ENCODE results near the gene NPY.

DNA sequence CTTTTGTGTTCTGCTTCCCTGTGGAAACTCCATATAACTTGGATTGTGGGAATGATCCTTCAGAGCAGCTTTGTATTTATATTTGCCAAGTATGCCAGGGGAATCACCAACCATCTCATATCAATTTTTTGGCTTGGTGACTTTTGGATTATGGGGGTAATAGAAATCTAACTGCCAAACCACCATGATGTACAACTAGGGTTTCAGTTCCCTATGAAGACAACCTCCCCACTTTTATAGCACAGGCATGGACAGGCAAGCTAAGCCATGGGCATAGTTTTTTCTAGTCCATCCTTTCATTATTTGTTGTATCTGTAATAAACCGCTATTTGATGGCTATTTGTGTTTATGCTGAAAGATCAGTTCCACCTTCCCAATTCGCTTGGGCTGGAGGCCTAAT, 17.7 kb downstream of the NPY start:
- TF ChIP-seq, protein P1, sequence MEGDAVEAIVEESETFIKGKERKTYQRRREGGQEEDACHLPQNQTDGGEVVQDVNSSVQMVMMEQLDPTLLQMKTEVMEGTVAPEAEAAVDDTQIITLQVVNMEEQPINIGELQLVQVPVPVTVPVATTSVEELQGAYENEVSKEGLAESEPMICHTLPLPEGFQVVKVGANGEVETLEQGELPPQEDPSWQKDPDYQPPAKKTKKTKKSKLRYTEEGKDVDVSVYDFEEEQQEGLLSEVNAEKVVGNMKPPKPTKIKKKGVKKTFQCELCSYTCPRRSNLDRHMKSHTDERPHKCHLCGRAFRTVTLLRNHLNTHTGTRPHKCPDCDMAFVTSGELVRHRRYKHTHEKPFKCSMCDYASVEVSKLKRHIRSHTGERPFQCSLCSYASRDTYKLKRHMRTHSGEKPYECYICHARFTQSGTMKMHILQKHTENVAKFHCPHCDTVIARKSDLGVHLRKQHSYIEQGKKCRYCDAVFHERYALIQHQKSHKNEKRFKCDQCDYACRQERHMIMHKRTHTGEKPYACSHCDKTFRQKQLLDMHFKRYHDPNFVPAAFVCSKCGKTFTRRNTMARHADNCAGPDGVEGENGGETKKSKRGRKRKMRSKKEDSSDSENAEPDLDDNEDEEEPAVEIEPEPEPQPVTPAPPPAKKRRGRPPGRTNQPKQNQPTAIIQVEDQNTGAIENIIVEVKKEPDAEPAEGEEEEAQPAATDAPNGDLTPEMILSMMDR (IDR thresholded peaks at IDR 0.05; ENCODE audit: low read depth, low read length): no peak
- no peak for TF ChIP-seq POLR2A (IDR thresholded peaks at IDR 0.05; ENCODE audit: extremely low read depth, insufficient read length)
- no peak for TF ChIP-seq MYC (IDR thresholded peaks at IDR 0.05; ENCODE audit: low read depth, low read length)
- TF ChIP-seq, protein P2, sequence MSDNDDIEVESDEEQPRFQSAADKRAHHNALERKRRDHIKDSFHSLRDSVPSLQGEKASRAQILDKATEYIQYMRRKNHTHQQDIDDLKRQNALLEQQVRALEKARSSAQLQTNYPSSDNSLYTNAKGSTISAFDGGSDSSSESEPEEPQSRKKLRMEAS (IDR thresholded peaks at IDR 0.05; ENCODE audit: low read depth, low read length): no peak
